Neural cell (in vitro differentiated cells): Measurements from ENCODE around the gene CD3G. TPM values are rescaled to one million over a fixed set of nuclear protein-coding genes. Genes with fewer than 3 reads are reported as not detected.
A peak's percentile ranks its signal among the peaks of the same experiment; 100 is the strongest.

Experiments
- H2AFZ ChIP-seq: fragments of 200-600, 300-800 bp; sonication (generic), shearing (Covaris generic); 2 replicates; pipeline ENCODE4 v1.6.0; 2014; ENCODE audit warnings: low read depth, mild to moderate bottlenecking, antibody characterized with exemption, low read length, moderate library complexity
- H3F3A ChIP-seq: fragments of 200-600 bp; shearing (Covaris generic); 2 replicates; pipeline ENCODE4 v1.6.1; 2016; ENCODE audit warnings: mild to moderate bottlenecking, moderate library complexity, mixed read lengths, antibody characterized with exemption, low read length; ENCODE audit not compliant: insufficient read depth, poor library complexity, severe bottlenecking
- H3K27ac ChIP-seq: fragments of 200-600, 300-800 bp; sonication (generic), shearing (Covaris generic); 2 replicates; pipeline ENCODE4 v1.5.1; 2014; ENCODE audit warnings: mild to moderate bottlenecking, low read length, moderate library complexity
- H3K27me3 ChIP-seq: fragments of 300-800, 200-600 bp; sonication (generic), shearing (Covaris generic); 2 replicates; pipeline ENCODE4 v1.6.0; 2014; ENCODE audit warnings: mild to moderate bottlenecking, low read depth, low read length, moderate library complexity; ENCODE audit not compliant: insufficient read depth
- H3K36me3 ChIP-seq: fragments of 300-800, 200-600 bp; sonication (generic), shearing (Covaris generic); 2 replicates; pipeline ENCODE4 v1.5.1; 2014; ENCODE audit warnings: mild to moderate bottlenecking, antibody characterized with exemption, low read length, moderate library complexity; ENCODE audit not compliant: insufficient read depth
- H3K4me2 ChIP-seq: fragments of 300-800, 200-600 bp; sonication (generic), shearing (Covaris generic); 2 replicates; pipeline ENCODE4 v1.6.0; 2014; ENCODE audit warnings: mild to moderate bottlenecking, low read length
- H3K4me3 ChIP-seq: fragments of 300-800, 200-600 bp; sonication (generic), shearing (Covaris generic); 2 replicates; pipeline ENCODE4 v1.5.1; 2014; ENCODE audit warnings: mild to moderate bottlenecking, low read length, moderate library complexity
- H3K79me2 ChIP-seq: fragments of 200-600 bp; shearing (Covaris generic); replicated peaks from 2 replicates; pipeline ENCODE4 v1.6.0; 2014; ENCODE audit warnings: mild to moderate bottlenecking, low read length, moderate library complexity; ENCODE audit not compliant: insufficient read depth
- H3K9ac ChIP-seq: fragments of 300-800, 200-600 bp; sonication (generic), shearing (Covaris generic); 2 replicates; pipeline ENCODE4 v1.6.1; 2016; ENCODE audit warnings: mild to moderate bottlenecking, low read length, mixed read lengths
- H3K9me2 ChIP-seq: fragments of 200-600 bp; shearing (Covaris generic); 2 replicates; pipeline ENCODE4 v1.6.1; 2016; ENCODE audit warnings: mild to moderate bottlenecking, low read length, mixed read lengths; ENCODE audit not compliant: insufficient read depth
- H3K9me3 ChIP-seq: fragments of 200-600, 300-800 bp; sonication (generic), shearing (Covaris generic); 2 replicates; pipeline ENCODE4 v1.6.1; 2016; ENCODE audit warnings: mild to moderate bottlenecking, mixed run types, low read length, moderate library complexity, mixed read lengths
- H4K20me1 ChIP-seq: fragments of 200-600 bp; shearing (Covaris generic); 2 replicates; pipeline ENCODE4 v1.6.1; 2016; ENCODE audit warnings: mild to moderate bottlenecking, mixed run types; ENCODE audit not compliant: insufficient read depth
- CTCF ChIP-seq: fragments of 450-650 bp; IDR thresholded peaks from 2 replicates; pipeline ENCODE4 v1.5.1; 2014; ENCODE audit warnings: antibody characterized with exemption, mild to moderate bottlenecking, moderate library complexity; ENCODE audit not compliant: poor library complexity, severe bottlenecking
- EP300 ChIP-seq: fragments of 450-650 bp; conservative IDR thresholded peaks from 2 replicates; pipeline ENCODE4 v1.6.1; 2014; ENCODE audit warnings: antibody characterized with exemption, mild to moderate bottlenecking, moderate library complexity; ENCODE audit not compliant: poor library complexity, severe bottlenecking
- EZH2 ChIP-seq: fragments of 200-600, 300-800 bp; shearing (Covaris generic), sonication (generic); IDR thresholded peaks from 2 replicates; pipeline ENCODE4 v1.6.1; 2014; ENCODE audit warnings: antibody characterized with exemption, low read length, borderline replicate concordance, mild to moderate bottlenecking; ENCODE audit not compliant: insufficient read depth, poor library complexity, severe bottlenecking
- MXI1 ChIP-seq: fragments of 450-650 bp; conservative IDR thresholded peaks from 2 replicates; pipeline ENCODE4 v1.6.1; 2014; ENCODE audit warnings: antibody characterized with exemption, mild to moderate bottlenecking; ENCODE audit not compliant: poor library complexity, severe bottlenecking
- POLR2AphosphoS5 ChIP-seq: IDR thresholded peaks from 2 replicates; pipeline ENCODE4 v1.6.1; 2012
- RAD21 ChIP-seq: fragments of 450-650 bp; conservative IDR thresholded peaks from 2 replicates; pipeline ENCODE4 v1.6.1; 2014; ENCODE audit warnings: antibody characterized with exemption, mild to moderate bottlenecking, moderate library complexity
- REST ChIP-seq: IDR thresholded peaks from 2 replicates; pipeline ENCODE4 v1.6.1; 2012; ENCODE audit warnings: borderline replicate concordance
- SMC3 ChIP-seq: fragments of 450-650 bp; conservative IDR thresholded peaks from 2 replicates; pipeline ENCODE4 v1.6.1; 2014; ENCODE audit warnings: antibody characterized with exemption, mild to moderate bottlenecking, moderate library complexity; ENCODE audit not compliant: poor library complexity
- TAF1 ChIP-seq: IDR thresholded peaks from 2 replicates; pipeline ENCODE4 v1.6.1; 2012; ENCODE audit warnings: low read depth
- polyA plus RNA-seq: library from polyadenylated mRNA; depleted of rRNA; stranded (reverse); fragments of >200 nt; gene quantifications from 2 replicates; pipeline ENCODE4 v1.2.3, GENCODE V29; 2014

Gene CD3G
- polyA plus RNA-seq, 1 donor from 2014 or later = not detected

GRCh38 chr11:118343248-118343647 is 896 bp upstream of the CD3G start:
- no peaks in the 10 kb centered on the region for H3K79me2 ChIP-seq
- no peak overlapping the region for H3K9ac ChIP-seq
- no peak for TF ChIP-seq REST
- no peak for TF ChIP-seq TAF1
- no peak for TF ChIP-seq MXI1
- no peak for TF ChIP-seq EP300
- no peaks in the 10 kb centered on the region for H4K20me1 ChIP-seq
- no peak overlapping the region for H2AFZ ChIP-seq
- H3K9me3 ChIP-seq = no peaks in the 10 kb centered on the region
- no peaks in the 10 kb centered on the region for H3F3A ChIP-seq
- no peak overlapping the region for H3K4me3 ChIP-seq
- H3K27me3 ChIP-seq = peaks cover 6% of the 10 kb centered on the region
- no peaks in the 10 kb centered on the region for H3K36me3 ChIP-seq
- H3K27ac ChIP-seq = no peak overlapping the region
- H3K4me2 ChIP-seq = no peak overlapping the region
- no peaks in the 10 kb centered on the region for H3K9me2 ChIP-seq

- Histone ChIP-seq H3K4me3 (no peak overlapping the region), H3F3A (no peaks in the 10 kb centered on the region), H4K20me1 (no peaks in the 10 kb centered on the region), H3K9me2 (no peaks in the 10 kb centered on the region), H3K27me3 (peaks cover 21% of the 10 kb centered on the region), H3K36me3 (no peaks in the 10 kb centered on the region), H3K4me2 (no peak overlapping the region), H3K27ac (no peak overlapping the region), H3K9me3 (no peaks in the 10 kb centered on the region), H2AFZ (no peak overlapping the region), H3K79me2 (no peaks in the 10 kb centered on the region), H3K9ac (no peak overlapping the region)
- TF ChIP-seq POLR2AphosphoS5 = no peak
These were observed 5.3 kb downstream of the CD3G start for GRCh38 chr11:118349475-118349874.

- Histone ChIP-seq H3K9me2 (no peaks in the 10 kb centered on the region), H3K9ac (no peak overlapping the region), H3K9me3 (no peaks in the 10 kb centered on the region), H3K4me3 (no peak overlapping the region), H2AFZ (no peak overlapping the region), H3K27ac (no peak overlapping the region), H3K36me3 (no peaks in the 10 kb centered on the region), H3K79me2 (no peaks in the 10 kb centered on the region), H4K20me1 (no peaks in the 10 kb centered on the region), H3K4me2 (no peak overlapping the region), H3F3A (no peaks in the 10 kb centered on the region), H3K27me3 (peaks cover 15% of the 10 kb centered on the region)
- peak; percentile 72 for TF ChIP-seq CTCF
- TF ChIP-seq EZH2 = no peak
- TF ChIP-seq REST = no peak
- peak; percentile 71 for TF ChIP-seq RAD21
- TF ChIP-seq MXI1 = no peak
- no peak for TF ChIP-seq TAF1
- peak; percentile 75 for TF ChIP-seq SMC3
- no peak for TF ChIP-seq EP300
- TF ChIP-seq POLR2AphosphoS5 = no peak
These were observed 9.1 kb downstream of the CD3G start for GRCh38 chr11:118353084-118353710.
